Gastroesophageal sphincter (tissue), 4 donors: ENCODE results near the gene CYBRD1. TPM values are rescaled to one million over a fixed set of nuclear protein-coding genes. Genes with fewer than 3 reads are reported as not detected.

Source experiments
- ATAC-seq: fragments of 150-250 bp; one replicate; pipeline ENCODE4 v1.9.1; 2016; ENCODE audit warnings: mild to moderate bottlenecking, moderate library complexity
- H3K27ac ChIP-seq, 4 donors: fragments of 200-600 bp; sonication (generic) in 3 of 4; 1 replicate in 3 of 4; 2 replicates in 1 of 4; pipeline ENCODE4 v1.5.1; 2016 to 2019
- H3K27me3 ChIP-seq: fragments of 200-600 bp; sonication (generic); one replicate; pipeline ENCODE4 v1.5.1; 2019
- H3K36me3 ChIP-seq, 2 donors: fragments of 200-600 bp; sonication (generic); one replicate each; pipeline ENCODE4 v1.5.1; 2019; ENCODE audit warnings: control low read depth in 1 of 2
- H3K4me1 ChIP-seq, 3 donors: fragments of 200-600 bp; sonication (generic); 1 replicate in 2 of 3; 2 replicates in 1 of 3; pipeline ENCODE4 v1.5.1; 2016 to 2019; ENCODE audit warnings: control low read depth in 2 of 3
- H3K4me3 ChIP-seq, 2 donors: fragments of 200-600 bp; sonication (generic); one replicate each; pipeline ENCODE4 v1.5.1; 2019; ENCODE audit warnings: mild to moderate bottlenecking in 1 of 2, moderate library complexity in 1 of 2
- H3K9me3 ChIP-seq, 3 donors: fragments of 200-600 bp; sonication (generic); one replicate each; pipeline ENCODE4 v1.5.1; 2017 to 2019; ENCODE audit warnings: control low read depth in 2 of 3
- CTCF ChIP-seq, 4 experiments: fragments of 200-600 bp in 2 of 4; fragments of 450-650 bp in 2 of 4; sonication (generic) in 1 of 4; IDR thresholded peaks; one replicate each; pipeline ENCODE4 v1.5.1; 2017 to 2019; ENCODE audit warnings: antibody characterized with exemption in 4 of 4, mild to moderate bottlenecking in 2 of 4, moderate library complexity in 2 of 4
- EP300 ChIP-seq: sonication (generic); formaldehyde crosslinking; IDR thresholded peaks from one replicate; pipeline ENCODE4 v1.6.1; 2017; ENCODE audit warnings: antibody characterized with exemption, mild to moderate bottlenecking
- POLR2A ChIP-seq, 2 donors: fragments of 450-650 bp; IDR thresholded peaks; one replicate each; pipeline ENCODE4 v1.6.1; 2017; ENCODE audit warnings: antibody characterized with exemption in 2 of 2, mild to moderate bottlenecking in 2 of 2, moderate library complexity in 1 of 2
- POLR2AphosphoS5 ChIP-seq: sonication (generic); formaldehyde crosslinking; IDR thresholded peaks from one replicate; pipeline ENCODE4 v1.6.1; 2017; ENCODE audit warnings: antibody characterized with exemption
- WGBS, 2 donors: methylation state at CpG; one replicate each; pipeline ENCODE4 v1.1.5; 2018; ENCODE audit warnings: low coverage in 1 of 2; 5-methylcytosine and 5-hydroxymethylcytosine counted together
- total RNA-seq, 4 donors: library from RNA; depleted of rRNA; stranded (reverse); fragments of >200 nt; gene quantifications; one replicate each; pipeline ENCODE4 v1.1.0, GENCODE V29; 2016

Gene CYBRD1
- total RNA-seq, 4 donors from 2014 or later, result 168 to 365 (median 242) TPM

- H3K36me3 ChIP-seq, result no peaks in the 10 kb centered on the region
- no peak overlapping the region for H3K4me3 ChIP-seq
- no peak overlapping the region for H3K27ac ChIP-seq
- no peaks in the 10 kb centered on the region for H3K27me3 ChIP-seq
- 40% methylated on average over 1 of the region's 1 CpG; no CpG with 5 or more reads in 1 of the 2 donors for WGBS, 2 donors
- no peaks in the 10 kb centered on the region for H3K4me1 ChIP-seq
- H3K9me3 ChIP-seq, result no peaks in the 10 kb centered on the region
- TF ChIP-seq POLR2A (IDR thresholded peaks at IDR 0.05), result no peak
- TF ChIP-seq CTCF (IDR thresholded peaks at IDR 0.05), result no peak
- no peak for TF ChIP-seq POLR2AphosphoS5
- no peak for TF ChIP-seq EP300
- no peak for ATAC-seq
Observed at GRCh38 chr2:171583566-171583965, 61.3 kb downstream of the CYBRD1 start.

- WGBS, 2 donors, result 62 to 88% methylated on average over 1 of the region's 1 CpG
- ATAC-seq, result no peak
- no peaks in the 10 kb centered on the region for H3K27me3 ChIP-seq
Observed at GRCh38 chr2:171584001-171584400, 61.7 kb downstream of the CYBRD1 start.

GRCh38 chr2:171587132-171587531 lies 64.9 kb downstream of the CYBRD1 start:
- ATAC-seq, result no peak
- Histone ChIP-seq H3K27ac (no peak overlapping the region), H3K27me3 (no peaks in the 10 kb centered on the region), H3K4me1 (no peaks in the 10 kb centered on the region), H3K9me3 (no peaks in the 10 kb centered on the region), H3K36me3 (no peaks in the 10 kb centered on the region), H3K4me3 (no peak overlapping the region)
- no peak for TF ChIP-seq EP300
- no peak for TF ChIP-seq POLR2A (IDR thresholded peaks at IDR 0.05)
- no peak for TF ChIP-seq POLR2AphosphoS5
- no peak for TF ChIP-seq CTCF (IDR thresholded peaks at IDR 0.05)
- WGBS, 2 donors, result 66 to 78% methylated on average over 3 to 4 of the region's 4 CpGs

More at GRCh38 chr2:171584001-171584400, 61.7 kb downstream of the CYBRD1 start:
- Histone ChIP-seq H3K9me3 (no peaks in the 10 kb centered on the region), H3K27ac (no peak overlapping the region), H3K4me1 (no peaks in the 10 kb centered on the region), H3K36me3 (no peaks in the 10 kb centered on the region), H3K4me3 (no peak overlapping the region)
- TF ChIP-seq POLR2A (IDR thresholded peaks at IDR 0.05), result no peak
- TF ChIP-seq CTCF (IDR thresholded peaks at IDR 0.05), result no peak
- TF ChIP-seq EP300, result no peak
- TF ChIP-seq POLR2AphosphoS5, result no peak

- 83 to 90% methylated on average over 3 to 4 of the region's 4 CpGs for WGBS, 2 donors
- Histone ChIP-seq H3K27ac (no peak overlapping the region), H3K4me1 (no peaks in the 10 kb centered on the region), H3K4me3 (no peak overlapping the region), H3K9me3 (no peaks in the 10 kb centered on the region), H3K36me3 (no peaks in the 10 kb centered on the region), H3K27me3 (no peaks in the 10 kb centered on the region)
- no peak for TF ChIP-seq POLR2A (IDR thresholded peaks at IDR 0.05)
- no peak for TF ChIP-seq EP300
- TF ChIP-seq POLR2AphosphoS5, result no peak
- TF ChIP-seq CTCF (IDR thresholded peaks at IDR 0.05), result no peak
- no peak for ATAC-seq
Observed at GRCh38 chr2:171587567-171587966, 65.3 kb downstream of the CYBRD1 start.

GRCh38 chr2:171590116-171590515 lies 67.8 kb downstream of the CYBRD1 start:
- 60 to 100% methylated on average over 1 of the region's 1 CpG for WGBS, 2 donors
- Histone ChIP-seq H3K27me3 (no peaks in the 10 kb centered on the region), H3K36me3 (no peaks in the 10 kb centered on the region), H3K27ac (no peak overlapping the region), H3K9me3 (no peaks in the 10 kb centered on the region), H3K4me3 (no peak overlapping the region), H3K4me1 (no peaks in the 10 kb centered on the region)
- ATAC-seq, result no peak
- TF ChIP-seq POLR2AphosphoS5, result no peak
- no peak for TF ChIP-seq CTCF (IDR thresholded peaks at IDR 0.05)
- TF ChIP-seq POLR2A (IDR thresholded peaks at IDR 0.05), result no peak
- no peak for TF ChIP-seq EP300
